ENCODE results near the gene DPYD.
A peak's percentile ranks its signal among the peaks of the same experiment; 100 is the strongest.

The DPYD gene

DNA sequence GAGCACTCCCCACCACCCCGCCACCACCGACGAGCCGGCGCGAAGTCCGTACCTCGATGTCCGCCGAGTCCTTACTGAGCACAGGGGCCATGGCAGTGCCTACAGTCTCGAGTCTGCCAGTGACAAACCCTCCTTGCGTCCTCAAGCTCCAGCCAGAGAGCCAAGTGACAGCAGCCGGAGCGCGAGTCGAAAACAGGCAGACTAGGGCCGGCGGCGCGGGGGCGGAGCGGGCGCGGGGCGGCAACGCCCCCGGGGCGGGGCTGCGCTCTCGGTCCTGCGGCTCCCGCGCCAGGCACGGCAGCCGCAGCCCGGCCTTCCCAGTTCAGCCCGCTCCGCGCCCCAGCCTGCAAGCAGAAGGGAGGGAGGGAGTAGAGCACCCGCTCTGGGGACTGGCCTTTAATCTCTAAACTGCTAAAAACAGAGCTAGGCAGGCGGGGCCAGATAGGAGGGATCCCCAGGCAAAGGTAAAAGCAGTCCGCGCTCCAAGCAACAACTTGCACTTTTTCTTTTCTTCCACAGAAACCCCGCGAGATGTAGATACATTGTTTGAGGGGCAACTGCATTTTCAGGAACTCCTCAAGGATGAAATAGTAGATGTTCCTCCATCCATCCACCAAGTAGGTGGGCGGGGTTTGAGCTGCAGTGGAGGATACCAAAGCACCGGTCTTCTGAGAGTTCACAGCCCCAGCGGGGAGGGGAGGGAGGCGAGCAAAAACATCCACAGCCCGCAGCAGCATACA lies at the start of gene DPYD:
TSS of gene DPYD (minus strand) at position 203 of the 740 bp plus-strand sequence. CDS start at position 91, 112 bp downstream.
- DNase-seq (ENCODE audit: low spot score): peak; percentile 95

- DNase-seq (ENCODE audit: low spot score): no peak
These were observed 39.6 kb upstream of the DPYD start for GRCh38 chr1:97960470-97960869.

DNA sequence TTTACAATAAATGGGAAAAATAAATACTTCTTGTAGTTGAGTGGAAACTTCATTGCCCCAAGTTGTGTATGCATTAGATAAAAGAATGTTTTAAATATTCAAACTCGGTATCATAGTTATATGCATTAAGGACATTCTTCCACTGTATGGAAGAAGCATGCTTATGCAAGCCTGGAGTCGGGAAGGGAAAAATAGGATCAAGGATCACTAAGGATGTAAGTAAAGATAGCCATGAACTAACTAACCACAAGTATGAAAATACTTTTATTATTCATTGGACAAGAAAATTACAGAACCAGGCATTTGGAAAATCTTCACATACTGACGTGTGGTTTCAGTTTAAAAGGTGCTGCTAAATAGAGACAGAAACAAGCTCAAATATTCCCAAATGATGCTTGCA lies 26.9 kb upstream of the DPYD start:
- peak; percentile 34 for DNase-seq (ENCODE audit: low spot score)

GRCh38 chr1:97943354-97943753 lies 22.5 kb upstream of the DPYD start:
- peak; percentile 73 for DNase-seq (ENCODE audit: low spot score)

GRCh38 chr1:97942161-97943123 lies 21.6 kb upstream of the DPYD start:
- DNase-seq (ENCODE audit: low spot score): no peak

DNA sequence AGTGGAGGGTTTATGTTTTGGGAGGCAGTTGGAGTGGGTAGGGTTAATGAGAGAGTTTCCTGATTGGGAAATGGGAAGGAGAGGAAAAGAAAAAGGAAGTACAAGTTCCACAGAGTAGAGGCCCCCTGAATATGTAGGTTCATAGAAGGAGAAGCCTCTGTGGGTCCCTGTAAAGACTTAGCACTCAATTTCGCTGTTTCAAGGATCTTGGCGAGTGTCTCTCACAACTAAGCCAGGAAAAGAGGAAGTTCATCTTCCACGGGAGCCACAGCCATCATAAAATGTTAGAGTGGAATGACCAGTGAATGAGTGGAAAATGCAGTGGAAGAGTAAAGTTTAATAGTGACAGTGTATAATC lies 17.4 kb upstream of the DPYD start:
- no peak for DNase-seq (ENCODE audit: low spot score)

DNA sequence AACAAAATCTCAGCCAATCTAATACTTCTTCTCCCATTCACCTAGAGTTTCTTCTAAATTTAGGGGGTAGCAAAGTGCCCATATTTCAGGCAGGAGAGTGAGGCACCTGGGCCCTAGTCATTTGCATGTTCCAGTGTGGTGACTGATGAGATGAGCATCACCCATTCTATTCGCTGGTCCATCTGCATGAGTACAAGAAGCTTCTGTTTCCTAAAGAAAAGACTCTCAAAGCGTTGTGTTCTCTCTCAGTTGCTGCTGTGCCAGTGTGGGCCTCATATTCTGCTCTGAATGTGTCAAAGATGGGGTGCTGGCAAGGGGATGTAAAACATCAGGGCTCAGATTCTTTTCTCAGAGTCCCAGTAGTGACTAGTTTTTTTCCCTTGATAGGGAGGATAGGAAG lies 16.1 kb upstream of the DPYD start:
- DNase-seq (ENCODE audit: low spot score): no peak

DNA sequence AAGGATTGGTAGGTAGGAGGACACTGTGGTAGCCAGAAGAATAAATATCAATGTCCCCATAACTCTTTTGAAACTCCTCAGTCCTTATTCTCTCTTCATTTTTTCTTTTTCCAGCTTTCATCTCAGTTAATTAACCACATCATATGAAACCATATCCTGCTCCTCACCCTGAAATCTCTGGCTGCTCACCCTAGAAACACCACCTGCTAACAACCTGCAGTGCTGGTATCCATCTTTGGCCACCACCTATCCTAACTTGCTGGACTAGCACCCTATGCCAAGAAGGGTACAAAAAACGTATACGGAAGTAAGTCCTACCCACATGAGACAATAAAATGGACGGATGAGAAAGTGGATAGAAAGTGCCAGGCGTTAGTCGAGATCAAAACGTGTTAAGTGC lies 13.7 kb upstream of the DPYD start:
- no peak for DNase-seq (ENCODE audit: low spot score)

GRCh38 chr1:97929874-97930851 lies 9.3 kb upstream of the DPYD start:
- no peak for DNase-seq (ENCODE audit: low spot score)

GRCh38 chr1:97926017-97926708 lies 5.3 kb upstream of the DPYD start:
- no peak for DNase-seq (ENCODE audit: low spot score)

DNA sequence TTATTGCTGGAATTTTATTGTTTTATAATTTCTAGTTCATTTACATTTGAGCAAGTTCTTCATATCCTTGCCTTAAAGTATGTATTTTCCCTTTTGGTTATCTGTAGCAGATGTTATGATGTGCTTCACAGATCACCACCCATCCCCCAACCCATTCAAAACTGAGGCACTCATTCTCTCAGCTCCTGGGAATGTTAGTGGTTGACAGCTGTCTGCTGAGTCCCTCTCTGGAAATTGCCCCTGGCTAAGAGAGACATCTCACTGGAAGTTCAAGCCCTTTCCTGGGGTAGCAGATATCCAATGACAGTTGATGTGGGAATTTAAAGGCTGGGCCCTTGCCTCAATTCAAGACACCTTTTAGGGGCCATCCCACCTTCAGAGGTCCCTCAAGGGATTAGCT lies 4.3 kb upstream of the DPYD start:
- DNase-seq (ENCODE audit: low spot score): no peak

DNA sequence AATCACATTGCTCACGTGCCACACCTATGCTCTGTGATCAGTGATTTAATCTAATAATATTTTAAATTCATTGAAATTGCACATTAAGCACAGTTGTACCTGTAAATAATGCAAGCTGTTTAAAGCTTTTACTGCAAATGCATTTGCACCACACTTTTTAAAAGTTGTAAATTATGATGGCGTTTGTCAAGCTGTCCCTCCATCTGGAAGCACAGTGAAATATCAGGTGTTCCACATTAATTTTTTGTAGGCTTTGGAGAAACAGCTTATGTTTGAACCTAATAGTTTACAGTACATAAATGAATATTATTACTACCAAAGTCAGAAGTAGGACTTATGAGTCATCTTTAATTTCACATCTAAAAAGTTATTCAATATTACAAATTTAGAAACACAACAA lies 3.0 kb upstream of the DPYD start:
- no peak for DNase-seq (ENCODE audit: low spot score)

DNA sequence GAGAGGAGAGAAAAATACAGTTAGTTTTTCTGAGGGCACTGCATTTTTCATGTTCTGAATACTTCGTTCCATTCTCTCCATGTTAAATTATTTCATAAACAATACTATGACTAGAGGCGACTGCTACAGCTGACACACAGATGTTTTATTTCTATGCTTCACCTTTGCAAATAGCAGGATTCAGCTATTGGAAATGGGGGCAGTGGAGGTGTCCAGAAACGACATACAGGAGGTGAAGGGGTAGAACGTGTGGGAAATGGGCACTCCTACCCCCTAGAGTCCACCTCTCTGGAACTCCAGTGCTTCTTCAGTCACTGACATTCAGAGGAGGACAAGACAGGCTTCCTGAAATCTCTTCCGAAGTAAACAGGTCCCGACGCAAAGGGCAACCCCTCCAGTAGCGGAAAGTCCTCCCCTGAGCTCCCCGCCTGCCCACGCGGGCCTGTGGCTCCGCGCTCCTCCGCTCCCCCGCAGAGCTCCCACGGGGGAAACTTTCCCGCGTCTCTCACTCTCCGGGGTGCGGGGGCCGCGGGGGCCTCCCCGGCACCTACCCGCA lies 480 bp downstream of the DPYD start:
- no peak for DNase-seq (ENCODE audit: low spot score)

GRCh38 chr1:97919585-97920261 lies 1.1 kb downstream of the DPYD start:
- DNase-seq (ENCODE audit: low spot score): no peak

DNA sequence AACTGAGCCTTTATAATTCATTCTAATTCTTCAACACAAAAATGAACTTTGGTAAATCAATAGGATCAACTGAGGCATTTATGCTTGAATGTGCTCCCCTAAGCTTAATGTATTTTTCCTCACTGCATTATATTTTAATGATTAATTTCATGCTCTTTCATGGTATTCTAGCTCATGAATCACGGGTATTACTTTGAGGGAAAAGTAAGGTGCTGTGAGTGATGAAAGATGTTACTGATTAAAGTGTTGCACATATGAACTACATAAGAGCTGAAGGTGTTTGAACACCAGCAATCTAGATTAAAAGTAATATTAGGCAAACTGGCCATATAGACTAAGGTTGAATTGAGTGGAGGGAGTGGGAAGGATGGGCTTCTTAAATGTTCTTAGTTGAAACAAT lies 1.9 kb downstream of the DPYD start:
- no peak for DNase-seq (ENCODE audit: low spot score)

DNA sequence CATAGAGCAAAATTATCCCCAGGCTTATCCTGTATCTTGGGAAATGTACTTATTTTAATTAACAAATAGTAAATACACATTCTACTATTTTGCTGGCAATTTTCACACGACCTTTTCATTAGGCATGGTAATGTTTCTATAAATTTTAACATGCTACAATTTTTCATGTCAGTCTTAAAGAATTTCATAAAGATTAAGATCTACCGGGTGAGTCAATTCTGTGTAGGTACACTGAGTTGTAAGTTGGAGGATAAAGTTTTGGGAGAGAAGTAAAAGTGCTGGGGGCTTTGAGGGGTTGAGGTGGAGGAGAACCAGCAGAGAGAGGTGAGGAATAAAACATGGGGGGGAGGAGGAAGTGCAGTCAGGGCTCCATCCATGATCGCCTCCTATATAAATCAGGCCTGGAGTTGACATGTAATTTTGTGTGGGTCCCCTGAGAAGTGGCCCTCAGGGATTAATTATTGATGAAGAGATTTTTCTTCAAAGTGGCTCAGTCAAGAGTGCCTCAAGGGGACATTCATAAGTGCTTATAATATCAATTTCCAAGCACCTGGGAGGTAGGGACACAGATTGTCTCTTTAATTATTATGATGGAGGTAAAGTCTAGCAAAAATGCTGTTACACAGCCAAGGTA lies 7.2 kb downstream of the DPYD start:
- DNase-seq (ENCODE audit: low spot score): no peak

- no peak for DNase-seq (ENCODE audit: low spot score)
These were observed 9.3 kb downstream of the DPYD start for GRCh38 chr1:97911266-97912215.

DNA sequence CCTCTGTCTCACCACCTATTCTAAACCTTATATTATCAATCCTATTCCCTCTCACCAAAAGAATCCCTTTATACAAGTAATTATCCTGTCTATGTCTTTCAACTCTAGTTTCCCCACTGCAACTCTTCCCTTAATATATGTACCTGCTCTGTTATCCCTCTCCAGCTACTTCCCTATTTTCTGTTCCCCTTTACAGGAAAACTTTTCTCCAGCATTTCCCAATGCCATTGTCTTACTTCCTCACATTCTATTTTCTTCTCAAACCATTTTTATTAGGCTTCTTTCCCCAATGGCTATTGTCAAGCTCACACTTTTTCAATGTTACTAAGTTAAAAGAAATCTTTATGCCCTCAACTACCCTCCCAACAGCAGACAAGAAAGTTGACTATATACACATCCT lies 11.6 kb downstream of the DPYD start:
- no peak for DNase-seq (ENCODE audit: low spot score)

- no peak for DNase-seq (ENCODE audit: low spot score)
These were observed 12.9 kb downstream of the DPYD start for GRCh38 chr1:97907886-97908285.
